Prostate gland (tissue), 2 donors: ENCODE results near the gene ARHGEF28.

Experiments used
- POLR2A ChIP-seq: fragments of 450-650 bp; IDR thresholded peaks from one replicate; pipeline ENCODE4 v1.6.1; 2016; ENCODE audit warnings: antibody characterized with exemption, mild to moderate bottlenecking
- POLR2AphosphoS5 ChIP-seq: sonication (generic); formaldehyde crosslinking; IDR thresholded peaks from one replicate; pipeline ENCODE4 v1.6.1; 2017; ENCODE audit warnings: antibody characterized with exemption
- TF ChIP-seq, protein P1 (sequence below), 4 experiments: fragments of 200-600 bp in 2 of 4; fragments of 450-650 bp in 2 of 4; sonication (generic) in 2 of 4; IDR thresholded peaks; 1 replicate in 3 of 4; 2 replicates in 1 of 4; pipeline ENCODE4 v1.5.1; 2016 to 2019; ENCODE audit warnings: antibody characterized with exemption in 4 of 4, mild to moderate bottlenecking in 2 of 4, moderate library complexity in 2 of 4

- TF ChIP-seq, protein P1, sequence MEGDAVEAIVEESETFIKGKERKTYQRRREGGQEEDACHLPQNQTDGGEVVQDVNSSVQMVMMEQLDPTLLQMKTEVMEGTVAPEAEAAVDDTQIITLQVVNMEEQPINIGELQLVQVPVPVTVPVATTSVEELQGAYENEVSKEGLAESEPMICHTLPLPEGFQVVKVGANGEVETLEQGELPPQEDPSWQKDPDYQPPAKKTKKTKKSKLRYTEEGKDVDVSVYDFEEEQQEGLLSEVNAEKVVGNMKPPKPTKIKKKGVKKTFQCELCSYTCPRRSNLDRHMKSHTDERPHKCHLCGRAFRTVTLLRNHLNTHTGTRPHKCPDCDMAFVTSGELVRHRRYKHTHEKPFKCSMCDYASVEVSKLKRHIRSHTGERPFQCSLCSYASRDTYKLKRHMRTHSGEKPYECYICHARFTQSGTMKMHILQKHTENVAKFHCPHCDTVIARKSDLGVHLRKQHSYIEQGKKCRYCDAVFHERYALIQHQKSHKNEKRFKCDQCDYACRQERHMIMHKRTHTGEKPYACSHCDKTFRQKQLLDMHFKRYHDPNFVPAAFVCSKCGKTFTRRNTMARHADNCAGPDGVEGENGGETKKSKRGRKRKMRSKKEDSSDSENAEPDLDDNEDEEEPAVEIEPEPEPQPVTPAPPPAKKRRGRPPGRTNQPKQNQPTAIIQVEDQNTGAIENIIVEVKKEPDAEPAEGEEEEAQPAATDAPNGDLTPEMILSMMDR (IDR thresholded peaks at IDR 0.05), result no peak
- no peak for TF ChIP-seq POLR2A
- TF ChIP-seq POLR2AphosphoS5, result no peak
Observed at GRCh38 chr5:73799401-73799972, 173.5 kb downstream of the ARHGEF28 start.
